ENCODE data around the gene PDLIM1. TPM values are rescaled to one million over a fixed set of nuclear protein-coding genes. Genes with fewer than 3 reads are reported as not detected.

PDLIM1 gene
- total RNA-seq, 1 donor from 2014 or later, result 54.7 TPM

DNA sequence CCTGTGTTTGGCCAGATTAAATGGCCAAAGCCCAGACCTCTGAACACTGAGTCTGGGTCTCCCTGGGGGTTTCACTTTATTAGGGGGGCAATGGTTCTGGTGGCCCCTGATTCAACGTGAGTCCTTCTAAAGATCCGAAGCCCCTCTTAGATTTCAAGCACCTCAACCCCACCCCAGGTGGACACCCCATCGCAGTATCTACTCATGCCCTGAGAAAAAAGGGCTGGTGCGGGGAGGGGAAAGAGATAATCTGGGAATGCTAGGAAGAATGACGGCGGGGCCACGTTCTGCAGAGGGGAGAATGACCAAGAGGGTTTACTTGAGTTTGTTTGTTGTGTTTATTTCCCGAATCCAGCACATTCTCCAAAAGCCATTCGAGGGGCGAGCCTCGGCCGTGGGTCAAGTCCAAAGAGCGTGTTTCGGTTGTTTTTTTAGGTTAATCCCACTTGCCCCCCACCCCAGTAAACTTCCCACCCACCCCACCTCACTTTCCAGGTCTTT is 832 bp downstream of the PDLIM1 start:
- DNase-seq (ENCODE audit: low read depth), result no peak
- Histone ChIP-seq H3K27me3 (ENCODE audit: control insufficient read depth, insufficient read depth, low read length) (no peaks in the 10 kb centered on the region), H3K4me3 (ENCODE audit: low read depth, low read length) (peak overlapping the region; percentile 96), H3K36me3 (ENCODE audit: control insufficient read depth, insufficient read depth, low read length) (no peaks in the 10 kb centered on the region)
- TF ChIP-seq CTCF (IDR thresholded peaks at IDR 0.05; ENCODE audit: insufficient read depth, low read length, poor library complexity, severe bottlenecking), result no peak

DNA sequence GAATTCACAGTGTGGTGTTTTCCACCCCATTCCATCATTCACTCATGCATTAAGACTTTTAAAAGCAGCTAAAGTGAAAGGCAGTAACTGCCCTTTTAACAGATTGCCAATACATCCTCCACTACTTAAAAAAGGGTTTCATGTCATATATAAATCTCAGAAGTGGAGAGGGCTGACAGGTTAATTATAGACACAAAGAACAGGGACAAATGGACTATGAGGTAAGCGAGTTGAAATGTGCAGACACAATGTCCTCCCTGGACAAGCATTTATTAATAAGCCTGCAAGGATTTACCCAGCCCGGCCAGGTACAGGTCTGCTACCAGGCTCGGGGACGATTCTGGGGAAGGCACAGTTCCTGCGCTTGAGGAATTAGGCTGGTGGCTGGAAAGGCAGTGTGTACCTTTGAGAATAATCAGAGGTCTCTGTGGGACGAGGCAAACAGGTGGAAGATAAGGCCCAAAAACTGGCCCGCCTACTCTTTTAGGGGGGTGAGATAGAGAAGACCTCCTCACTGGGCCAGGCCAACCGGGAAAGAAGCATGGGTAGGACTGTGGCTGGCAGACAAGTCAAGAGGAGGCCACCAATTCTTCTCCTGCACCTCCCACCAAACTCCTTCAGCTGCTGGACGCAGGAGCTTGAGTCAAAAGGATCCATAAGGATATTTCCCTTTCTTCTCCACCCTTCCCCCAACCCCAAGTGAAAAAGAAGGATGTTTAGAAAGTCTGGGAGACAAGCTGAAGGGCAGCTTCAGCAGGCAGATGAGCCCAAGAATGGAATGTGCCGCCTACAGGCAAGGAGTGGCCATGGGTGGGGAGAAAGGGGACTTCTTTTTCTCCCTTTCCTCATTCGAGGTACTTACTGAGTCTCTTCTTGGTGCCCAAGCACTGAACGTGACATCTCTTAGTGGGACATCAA is 1.5 kb downstream of the PDLIM1 start:
- no peak for DNase-seq (ENCODE audit: low read depth)
- TF ChIP-seq CTCF (IDR thresholded peaks at IDR 0.05; ENCODE audit: insufficient read depth, low read length, poor library complexity, severe bottlenecking), result peak; percentile 19

DNA sequence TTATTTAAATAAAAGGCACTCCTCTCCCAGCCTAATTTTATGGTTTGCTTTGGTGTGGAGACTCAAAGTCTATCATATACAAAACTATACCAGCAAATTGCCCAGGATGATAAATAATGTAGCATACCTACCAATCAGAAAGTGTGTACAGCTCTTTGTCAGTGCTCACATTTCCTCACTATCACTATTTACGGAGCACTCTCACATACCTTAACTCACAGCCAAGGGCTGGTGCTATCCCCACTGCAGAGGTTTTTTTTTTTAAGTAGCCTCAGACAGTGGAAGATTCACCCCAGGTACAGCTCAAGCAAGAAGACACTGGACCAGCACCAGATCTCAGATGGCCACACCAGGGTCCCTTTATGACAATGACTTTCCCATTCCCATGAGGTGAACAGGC is 2.5 kb downstream of the PDLIM1 start:
- no peak overlapping the region for H3K4me3 ChIP-seq (ENCODE audit: low read depth, low read length)
- no peak for TF ChIP-seq CTCF (IDR thresholded peaks at IDR 0.05; ENCODE audit: insufficient read depth, low read length, poor library complexity, severe bottlenecking)
- H3K27me3 ChIP-seq (ENCODE audit: control insufficient read depth, insufficient read depth, low read length), result no peaks in the 10 kb centered on the region
- H3K36me3 ChIP-seq (ENCODE audit: control insufficient read depth, insufficient read depth, low read length), result no peaks in the 10 kb centered on the region
- no peak for DNase-seq (ENCODE audit: low read depth)

More for the DNA sequence above, 1.5 kb downstream of the PDLIM1 start:
- no peaks in the 10 kb centered on the region for H3K36me3 ChIP-seq (ENCODE audit: control insufficient read depth, insufficient read depth, low read length)
- H3K4me3 ChIP-seq (ENCODE audit: low read depth, low read length), result peak overlapping the region; percentile 96
- no peaks in the 10 kb centered on the region for H3K27me3 ChIP-seq (ENCODE audit: control insufficient read depth, insufficient read depth, low read length)

GRCh38 chr10:95287281-95287680 is 3.5 kb downstream of the PDLIM1 start:
- H3K4me3 ChIP-seq (ENCODE audit: low read depth, low read length), result no peak overlapping the region
- TF ChIP-seq CTCF (IDR thresholded peaks at IDR 0.05; ENCODE audit: insufficient read depth, low read length, poor library complexity, severe bottlenecking), result no peak

GRCh38 chr10:95286707-95287106 is 4.1 kb downstream of the PDLIM1 start:
- H3K4me3 ChIP-seq (ENCODE audit: low read depth, low read length), result no peak overlapping the region
- no peak for DNase-seq (ENCODE audit: low read depth)
- no peaks in the 10 kb centered on the region for H3K36me3 ChIP-seq (ENCODE audit: control insufficient read depth, insufficient read depth, low read length)
- no peak for TF ChIP-seq CTCF (IDR thresholded peaks at IDR 0.05; ENCODE audit: insufficient read depth, low read length, poor library complexity, severe bottlenecking)
- no peaks in the 10 kb centered on the region for H3K27me3 ChIP-seq (ENCODE audit: control insufficient read depth, insufficient read depth, low read length)

More at GRCh38 chr10:95287281-95287680, 3.5 kb downstream of the PDLIM1 start:
- DNase-seq (ENCODE audit: low read depth), result no peak
- Histone ChIP-seq H3K36me3 (ENCODE audit: control insufficient read depth, insufficient read depth, low read length) (no peaks in the 10 kb centered on the region), H3K27me3 (ENCODE audit: control insufficient read depth, insufficient read depth, low read length) (no peaks in the 10 kb centered on the region)
